HG03565 (cell line): Measurements from ENCODE around the gene NDC1.
"Not testable (repeated sequence)": the region's sequence is repeated elsewhere in the genome, so short reads cannot be mapped to it uniquely, and the experiment has no call there.

Source experiments
- ATAC-seq: cut with Tn5 transposase; IDR thresholded peaks from one replicate; pipeline ENCODE4 v1.9.1; 2021; ENCODE audit warnings: mild to moderate bottlenecking, moderate library complexity; ENCODE audit not compliant: unreplicated experiment

The NDC1 gene

GRCh38 chr1:53766831-53767405, 71.2 kb downstream of the NDC1 start:
- no peak for ATAC-seq

- ATAC-seq = no peak
Observed at GRCh38 chr1:53766194-53766742, 71.8 kb downstream of the NDC1 start.

- no peak for ATAC-seq
Observed at GRCh38 chr1:53765657-53766056, 72.4 kb downstream of the NDC1 start.

GRCh38 chr1:53763911-53764310, 74.2 kb downstream of the NDC1 start:
- no peak for ATAC-seq

- no peak for ATAC-seq
Observed at GRCh38 chr1:53763461-53763860, 74.6 kb downstream of the NDC1 start.

- not testable (repeated sequence) for ATAC-seq
Observed at GRCh38 chr1:53760497-53760896, 77.6 kb downstream of the NDC1 start.

- no peak for ATAC-seq
Observed at GRCh38 chr1:53755874-53756273, 82.2 kb downstream of the NDC1 start.

GRCh38 chr1:53754484-53755312, 83.4 kb downstream of the NDC1 start:
- no peak for ATAC-seq

- ATAC-seq = no peak
Observed at GRCh38 chr1:53752281-53752680, 85.8 kb downstream of the NDC1 start.

- ATAC-seq = no peak
Observed at GRCh38 chr1:53747841-53748240, 90.3 kb downstream of the NDC1 start.

- ATAC-seq = no peak
Observed at GRCh38 chr1:53740621-53741105, 97.4 kb downstream of the NDC1 start.

- peak; percentile 81 for ATAC-seq
Observed at GRCh38 chr1:53739109-53739681, 98.9 kb downstream of the NDC1 start, which contains the start of gene GLIS1. GLIS1 (minus strand) TSS chr1:53739164; CDS start chr1:53738064, 1,100 bp downstream.

- ATAC-seq = no peak
Observed at GRCh38 chr1:53738205-53739108, 99.6 kb downstream of the NDC1 start.

- no peak for ATAC-seq
Observed at GRCh38 chr1:53737648-53738204, 100.4 kb downstream of the NDC1 start.

GRCh38 chr1:53736290-53736689, 101.8 kb downstream of the NDC1 start:
- no peak for ATAC-seq

- no peak for ATAC-seq
Observed at GRCh38 chr1:53735681-53736080, 102.4 kb downstream of the NDC1 start.

- ATAC-seq = no peak
Observed at GRCh38 chr1:53735261-53735660, 102.8 kb downstream of the NDC1 start.

GRCh38 chr1:53734650-53735211, 103.4 kb downstream of the NDC1 start:
- ATAC-seq = no peak

GRCh38 chr1:53733975-53734649, 104.0 kb downstream of the NDC1 start:
- ATAC-seq = no peak
